ENCODE results near the gene CNDP2. TPM values are rescaled to one million over a fixed set of nuclear protein-coding genes. Genes with fewer than 3 reads are reported as not detected.
"Not testable (repeated sequence)": the region's sequence is repeated elsewhere in the genome, so short reads cannot be mapped to it uniquely, and the experiment has no call there.

CNDP2 gene
- total RNA-seq, 1 donor from 2014 or later: 50.3 TPM

DNA sequence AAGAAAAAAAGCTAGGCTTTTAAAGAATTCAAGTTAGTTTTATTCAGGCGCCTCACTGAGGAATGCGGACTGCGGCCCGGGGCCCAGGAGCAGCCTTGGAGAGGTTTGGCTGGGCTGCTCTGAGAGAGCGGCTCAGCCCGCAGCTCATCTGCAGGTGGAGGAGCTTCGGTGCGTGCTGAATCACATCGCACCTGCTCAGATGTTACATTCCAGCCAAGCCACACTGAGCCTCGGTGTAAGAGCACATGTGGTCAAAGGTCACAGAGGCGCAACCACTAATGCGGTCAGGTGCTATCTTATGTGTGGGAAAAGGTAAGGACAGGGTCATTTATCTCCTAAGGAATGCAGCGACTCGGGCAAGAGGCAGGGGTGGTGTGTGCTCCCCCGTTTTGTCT lies 21.1 kb downstream of the CNDP2 start:
- DNase-seq (ENCODE audit: low read depth in 2 of 2): no peak

DNA sequence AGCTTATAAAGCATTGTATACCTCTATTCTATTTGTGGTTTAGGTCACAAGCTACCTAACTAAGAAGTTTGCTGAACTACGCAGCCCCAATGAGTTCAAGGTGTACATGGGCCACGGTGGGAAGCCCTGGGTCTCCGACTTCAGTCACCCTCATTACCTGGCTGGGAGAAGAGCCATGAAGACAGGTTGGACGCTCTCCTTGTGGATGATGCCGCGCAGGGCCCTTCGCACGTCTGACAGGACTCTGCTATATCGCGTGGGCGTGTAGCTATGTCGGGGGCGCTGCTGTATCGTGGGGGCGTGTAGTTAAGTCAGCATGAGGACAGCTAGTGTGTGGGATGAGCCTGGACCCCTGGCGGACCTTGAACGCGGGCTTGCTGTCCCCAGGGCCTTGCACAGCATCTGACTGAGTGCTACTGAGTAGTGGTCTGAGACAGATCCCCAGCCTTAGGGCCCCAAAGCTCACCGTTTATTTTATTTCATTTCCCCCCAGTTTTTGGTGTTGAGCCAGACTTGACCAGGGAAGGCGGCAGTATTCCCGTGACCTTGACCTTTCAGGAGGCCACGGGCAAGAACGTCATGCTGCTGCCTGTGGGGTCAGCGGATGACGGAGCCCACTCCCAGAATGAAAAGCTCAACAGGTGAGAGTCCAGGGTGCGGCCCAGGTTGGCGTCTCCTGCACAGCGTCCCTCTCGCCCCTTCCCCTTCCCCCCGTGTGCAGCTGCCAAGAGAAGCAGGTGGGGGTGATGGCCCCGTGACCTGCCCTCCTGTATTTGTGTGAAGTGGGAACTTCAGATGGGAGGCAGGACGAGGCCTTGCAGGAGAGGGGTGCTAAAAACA lies 22.5 kb downstream of the CNDP2 start:
- no peak for DNase-seq (ENCODE audit: low read depth in 2 of 2)

DNA sequence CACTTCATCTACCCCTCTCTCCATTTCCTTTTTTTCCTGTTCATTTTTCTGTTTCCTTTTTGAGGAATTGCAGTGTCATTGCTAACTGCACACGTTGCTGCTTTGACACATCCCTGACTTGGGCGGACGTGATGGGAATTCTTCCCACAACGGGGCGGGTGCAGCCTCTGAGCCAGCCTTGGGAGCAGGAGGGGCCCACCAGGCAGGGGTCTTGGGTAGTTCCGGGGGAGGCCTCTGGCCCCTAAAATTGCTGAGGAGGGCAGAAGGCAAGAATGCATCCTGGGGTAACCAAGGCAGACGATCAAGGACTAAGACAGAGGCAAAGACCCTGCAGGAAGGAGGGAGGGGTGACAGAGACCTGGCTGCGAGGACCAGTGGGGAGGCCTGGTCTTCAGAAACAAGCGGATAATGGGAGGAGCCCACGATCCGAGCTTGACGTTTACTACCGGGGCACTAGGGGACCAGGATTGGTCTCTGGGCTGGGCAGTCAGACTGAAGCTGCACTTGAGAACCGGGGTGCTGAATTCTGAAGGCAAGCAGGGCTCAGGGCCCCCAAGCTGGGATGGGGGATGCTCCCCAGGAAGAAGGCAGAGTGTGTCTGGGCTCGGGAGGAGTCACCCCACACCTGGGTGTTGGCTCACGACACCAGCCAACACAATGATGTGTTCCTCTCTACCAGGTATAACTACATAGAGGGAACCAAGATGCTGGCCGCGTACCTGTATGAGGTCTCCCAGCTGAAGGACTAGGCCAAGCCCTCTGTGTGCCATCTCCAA lies 23.3 kb downstream of the CNDP2 start:
- no peak for DNase-seq (ENCODE audit: low read depth in 2 of 2)

DNA sequence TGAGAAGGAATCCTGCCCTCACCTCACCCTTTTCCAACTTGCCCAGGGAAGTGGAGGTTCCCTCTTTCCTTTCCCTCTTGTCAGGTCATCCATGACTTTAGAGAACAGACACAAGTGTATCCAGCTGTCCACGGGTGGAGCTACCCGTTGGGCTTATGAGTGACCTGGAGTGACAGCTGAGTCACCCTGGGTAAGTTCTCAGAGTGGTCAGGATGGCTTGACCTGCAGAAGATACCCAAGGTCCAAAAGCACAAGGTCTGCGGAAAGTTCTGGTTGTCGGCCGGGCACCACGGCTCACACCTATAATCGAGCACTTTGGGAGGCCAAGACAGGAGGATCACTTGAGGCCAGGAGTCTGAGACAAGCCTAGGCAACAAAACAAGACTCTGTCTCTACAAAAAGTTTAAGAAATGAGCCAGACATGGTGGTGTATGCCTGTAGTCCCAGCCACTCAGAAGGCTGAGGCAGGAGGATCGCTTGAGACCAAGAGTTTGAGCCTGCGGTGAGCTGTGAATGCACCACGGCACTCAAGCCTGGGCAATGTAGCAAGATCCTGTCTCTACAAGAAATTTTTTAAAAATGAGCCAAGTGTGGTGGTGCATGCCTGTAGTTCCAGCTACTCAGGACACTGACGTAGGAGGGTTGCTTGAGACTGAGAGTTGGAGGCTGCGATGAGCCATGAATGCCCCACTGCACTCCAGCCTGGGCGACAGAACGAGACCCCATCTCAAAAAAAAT lies 24.1 kb downstream of the CNDP2 start:
- no peak for DNase-seq (ENCODE audit: low read depth in 2 of 2)

DNA sequence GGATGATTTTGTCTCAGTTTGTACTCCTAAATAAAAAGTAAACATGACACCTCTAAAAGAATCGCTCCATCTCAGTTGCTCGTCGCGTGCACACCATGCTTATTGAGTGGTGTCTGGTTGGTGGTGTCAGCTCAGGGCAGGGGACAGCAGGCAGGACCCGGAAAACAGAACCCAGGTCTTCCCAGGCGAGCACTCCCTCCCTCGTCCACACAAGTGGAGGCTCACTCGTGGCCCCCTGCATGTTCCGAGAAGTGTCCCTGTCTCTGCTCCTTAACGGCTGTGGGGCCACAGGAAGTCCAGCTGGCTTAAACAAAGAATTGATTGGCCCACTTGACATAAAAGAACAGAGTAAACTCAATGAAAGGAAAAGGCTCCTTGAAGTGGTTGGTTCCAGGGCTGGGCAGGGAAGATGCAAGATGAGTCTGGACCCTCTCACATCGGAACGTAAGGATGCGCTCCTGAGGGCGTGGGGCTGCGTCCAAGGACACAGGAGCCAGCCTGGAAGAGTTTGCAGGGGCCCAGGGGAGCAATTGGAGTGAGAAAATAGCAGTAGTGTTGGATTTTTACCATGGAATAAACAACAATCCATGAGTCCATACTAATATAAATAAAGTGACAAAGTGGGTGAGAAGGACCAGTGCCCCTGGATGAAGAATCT lies 25.0 kb downstream of the CNDP2 start:
- DNase-seq (ENCODE audit: low read depth in 2 of 2): no peak

DNA sequence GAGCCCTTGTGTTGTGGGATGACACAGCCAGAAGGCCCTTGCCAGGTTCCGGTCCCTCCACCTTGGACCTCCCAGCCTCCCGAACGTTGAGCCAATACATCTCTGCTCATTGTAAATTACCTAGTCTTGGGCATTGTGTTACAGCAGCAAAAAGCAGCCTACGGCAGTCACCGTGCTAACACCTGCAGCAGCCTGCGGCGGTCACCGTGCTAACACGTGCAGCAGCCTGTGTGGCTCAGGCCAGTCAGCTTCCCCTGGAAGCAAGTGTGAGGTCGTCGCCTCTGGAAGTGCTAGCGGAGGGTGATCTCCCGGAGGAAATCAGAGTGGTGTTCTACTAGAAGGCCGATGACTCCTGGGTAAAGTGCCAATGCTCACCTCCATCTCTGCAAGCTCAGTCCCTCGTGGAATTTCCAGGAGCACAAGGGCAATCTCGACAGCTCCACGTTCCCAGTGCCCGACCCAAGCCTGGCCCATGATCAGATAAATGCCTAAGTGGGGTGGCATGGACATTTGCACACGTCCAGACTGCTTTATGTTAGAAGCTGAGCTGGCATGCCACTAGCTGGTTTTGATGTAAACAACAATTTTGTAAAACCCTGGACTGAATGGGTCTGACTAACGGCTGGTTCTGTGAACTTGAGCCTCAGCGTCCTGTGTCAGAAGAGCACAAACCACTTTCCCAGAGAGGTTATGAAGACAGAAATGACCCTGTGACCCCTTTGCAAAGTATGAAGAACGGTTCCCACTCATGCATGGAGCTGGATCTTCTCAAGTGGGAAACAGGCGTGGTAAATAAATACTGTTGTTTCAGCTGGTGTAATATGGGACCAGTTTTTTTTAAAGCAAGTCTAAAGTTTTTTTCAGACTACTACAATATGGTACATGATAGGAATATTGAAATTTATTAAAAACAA lies 26.7 kb downstream of the CNDP2 start:
- DNase-seq (ENCODE audit: low read depth in 2 of 2): no peak

DNA sequence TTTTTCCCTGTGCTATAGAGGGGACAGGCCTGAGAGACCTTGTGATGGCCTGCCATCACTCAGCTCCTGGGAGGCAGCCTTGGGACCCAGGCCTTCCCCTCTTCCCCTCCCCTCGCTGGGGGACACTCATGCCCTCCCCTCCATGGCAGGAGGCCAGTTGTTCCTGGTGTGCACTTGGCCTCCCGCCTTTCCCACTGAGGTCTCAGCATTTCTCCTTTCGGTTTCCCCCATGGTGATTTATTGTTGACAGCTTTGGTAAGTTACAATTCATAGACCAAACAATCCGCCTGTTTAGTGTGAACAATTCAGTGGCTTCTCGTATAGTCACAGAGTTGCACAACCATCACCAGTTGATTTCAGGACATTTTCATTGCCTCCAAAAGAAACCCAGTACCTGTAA lies 27.9 kb downstream of the CNDP2 start:
- DNase-seq (ENCODE audit: low read depth in 2 of 2): peak; percentile 4 to 10

DNA sequence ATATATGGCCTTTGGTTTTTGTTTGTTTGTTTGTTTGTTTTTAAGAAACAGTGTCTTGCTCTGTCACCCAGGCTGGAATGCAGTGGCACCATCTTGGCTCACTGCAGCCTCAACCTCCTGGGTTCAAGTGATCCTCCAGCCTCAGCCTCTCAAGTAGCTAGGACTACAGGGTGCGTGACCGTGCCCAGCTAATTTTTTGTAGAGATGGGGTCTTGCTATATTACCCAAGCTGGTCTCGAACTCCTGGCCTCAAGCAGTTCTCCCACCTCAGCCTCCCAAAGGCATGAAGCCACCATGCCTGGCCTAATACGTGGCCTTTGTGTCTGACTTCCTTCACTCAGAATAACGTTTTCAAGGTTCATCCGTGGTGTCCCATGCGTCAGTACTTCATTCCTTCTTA lies 28.8 kb downstream of the CNDP2 start:
- DNase-seq (ENCODE audit: low read depth in 2 of 2): not testable (repeated sequence)

DNA sequence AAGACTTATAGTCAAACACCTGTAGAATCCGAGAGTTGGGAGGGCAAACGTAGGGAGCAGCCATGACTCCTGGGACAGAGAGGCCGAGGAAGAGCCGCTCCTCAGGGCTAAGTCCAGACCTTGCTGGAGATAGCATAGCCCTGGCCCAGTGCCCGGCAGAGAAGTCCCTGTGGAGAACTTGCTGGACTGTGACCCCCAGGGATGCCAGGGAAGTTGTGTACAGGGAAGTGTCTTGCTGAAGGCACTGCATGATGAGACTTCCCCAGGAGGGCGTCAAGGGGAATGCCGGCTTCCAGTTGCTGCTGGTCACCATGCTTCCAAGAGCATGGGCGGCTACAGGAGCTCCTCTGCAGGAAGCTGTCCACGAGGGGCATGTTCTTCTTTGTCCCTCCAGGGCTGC lies 29.6 kb downstream of the CNDP2 start:
- DNase-seq (ENCODE audit: low read depth in 2 of 2): no peak

DNA sequence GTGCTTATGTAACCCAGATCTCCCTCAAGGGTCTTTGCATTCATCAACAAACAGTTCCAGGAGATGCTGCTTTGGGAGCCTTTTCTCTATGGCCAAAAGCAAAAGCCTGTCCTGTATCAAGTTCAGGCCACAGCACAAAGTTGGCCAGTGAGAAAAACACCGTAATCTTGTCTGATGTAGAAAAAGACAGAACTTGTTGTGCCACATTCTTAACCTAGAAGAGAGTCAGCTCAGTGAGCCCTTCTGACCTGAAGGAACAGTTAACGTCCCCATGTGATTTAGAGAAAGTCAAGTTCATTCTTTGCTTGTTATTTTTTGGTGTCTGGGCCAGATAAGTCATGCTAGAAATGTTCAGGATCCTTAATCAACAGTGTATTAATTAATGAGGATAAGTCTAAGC lies 30.3 kb downstream of the CNDP2 start:
- no peak for DNase-seq (ENCODE audit: low read depth in 2 of 2)

DNA sequence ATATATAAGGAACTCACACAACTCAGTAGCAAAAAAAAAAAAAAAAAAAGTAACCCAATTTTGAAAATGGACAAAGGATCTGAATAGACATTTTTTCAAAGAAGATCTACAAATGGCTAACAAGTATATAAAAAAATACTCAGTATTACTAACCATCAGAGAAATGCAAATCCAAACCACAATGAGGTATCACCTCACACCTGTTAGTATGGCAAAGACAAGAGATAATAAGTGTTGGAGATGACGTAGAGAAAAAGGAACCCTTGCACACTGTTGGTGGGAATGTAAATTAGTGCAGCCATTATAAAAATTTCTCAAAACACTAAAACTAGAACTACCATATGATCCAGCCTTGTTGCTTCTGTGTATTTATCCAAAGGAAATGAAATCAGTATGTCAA lies 32.3 kb downstream of the CNDP2 start:
- DNase-seq (ENCODE audit: low read depth in 2 of 2): no peak

DNA sequence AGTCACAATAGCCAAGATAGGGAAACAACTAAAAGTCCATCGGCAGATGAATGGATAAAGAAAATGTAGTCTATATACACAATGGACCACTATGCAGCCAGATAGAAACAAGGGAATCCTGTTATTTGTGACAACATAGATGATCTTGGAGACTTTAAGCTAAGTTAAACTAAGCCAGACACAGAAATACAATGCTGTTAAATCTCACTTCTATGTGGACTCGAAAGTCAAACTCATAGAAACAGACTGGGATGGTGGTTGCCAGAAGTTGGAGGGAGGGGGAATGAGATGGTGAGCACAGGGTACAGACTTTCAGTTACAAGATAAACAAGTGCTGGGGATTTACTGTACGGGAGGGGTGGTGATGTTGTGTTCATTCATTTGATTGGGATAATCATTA lies 32.8 kb downstream of the CNDP2 start:
- DNase-seq (ENCODE audit: low read depth in 2 of 2): no peak

DNA sequence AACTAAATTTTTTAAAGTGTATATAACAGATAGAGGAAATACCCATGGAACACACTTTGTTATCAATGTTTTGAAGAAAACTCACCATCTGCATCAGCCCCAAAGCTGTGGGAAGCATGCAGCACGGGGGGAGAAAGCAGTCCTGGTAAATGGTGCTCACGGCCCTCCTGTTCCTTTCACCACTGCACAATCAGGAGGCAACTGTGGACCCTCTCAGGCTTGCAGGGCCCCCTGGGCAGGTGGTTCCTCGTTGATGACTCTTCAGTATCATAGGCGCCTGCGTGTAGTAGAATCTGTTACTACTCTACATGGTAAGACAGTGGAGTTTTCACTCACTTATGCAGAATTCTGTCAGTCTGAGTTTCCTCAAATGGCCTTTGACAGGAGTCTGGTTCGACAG lies 33.2 kb downstream of the CNDP2 start:
- no peak for DNase-seq (ENCODE audit: low read depth in 2 of 2)

DNA sequence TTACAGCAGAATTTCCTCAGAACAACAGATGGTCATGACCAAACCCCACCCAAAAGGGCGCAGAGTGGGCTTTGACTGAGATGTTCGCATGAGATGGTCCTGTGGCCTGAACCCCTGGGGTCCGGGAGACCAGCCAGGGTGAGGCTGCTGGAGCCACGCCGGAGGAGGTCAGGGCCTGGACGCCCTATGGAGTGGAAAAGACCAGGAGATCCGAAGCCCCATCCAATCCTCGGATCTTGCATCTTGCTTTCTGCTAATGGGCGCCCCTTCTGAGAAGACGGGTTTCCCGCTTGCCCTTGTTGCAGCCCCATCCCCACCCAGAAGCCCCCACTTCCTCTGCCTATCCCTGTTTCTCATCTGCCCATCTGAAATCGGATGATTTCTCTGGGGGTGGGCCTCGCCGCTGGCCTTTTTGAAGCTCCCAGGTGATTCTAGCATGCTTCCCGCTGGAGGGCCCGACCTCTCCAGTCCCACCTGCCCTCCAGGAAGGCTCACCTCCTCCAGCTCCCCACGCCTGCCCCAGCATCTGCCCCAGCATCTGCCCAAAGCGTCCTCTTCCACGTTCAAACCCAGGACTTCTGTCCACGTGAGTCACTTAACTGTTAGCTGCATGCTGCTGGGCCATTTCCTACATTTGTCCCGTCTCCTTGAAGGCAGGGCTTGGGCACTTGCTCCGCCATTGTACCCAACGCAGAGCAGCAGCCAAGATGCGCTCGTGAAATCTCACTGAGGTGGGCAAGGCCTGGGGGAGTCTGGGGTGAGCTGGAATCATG lies 33.8 kb downstream of the CNDP2 start:
- DNase-seq (ENCODE audit: low read depth in 2 of 2): no peak

DNA sequence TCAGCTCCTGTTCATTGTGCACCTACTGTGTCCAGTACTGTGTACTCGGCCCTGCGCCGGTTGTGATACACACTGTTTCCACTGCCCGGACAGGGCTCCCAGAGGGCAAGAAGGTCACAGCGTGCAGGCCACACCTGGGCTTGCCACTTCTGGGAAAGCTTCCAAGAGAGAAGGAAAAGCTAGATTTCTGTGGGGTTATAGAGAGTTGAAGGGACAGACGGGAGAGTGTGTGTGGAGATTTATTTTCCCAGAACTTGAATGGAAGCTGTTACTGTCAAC lies 34.4 kb downstream of the CNDP2 start:
- no peak for DNase-seq (ENCODE audit: low read depth in 2 of 2)

DNA sequence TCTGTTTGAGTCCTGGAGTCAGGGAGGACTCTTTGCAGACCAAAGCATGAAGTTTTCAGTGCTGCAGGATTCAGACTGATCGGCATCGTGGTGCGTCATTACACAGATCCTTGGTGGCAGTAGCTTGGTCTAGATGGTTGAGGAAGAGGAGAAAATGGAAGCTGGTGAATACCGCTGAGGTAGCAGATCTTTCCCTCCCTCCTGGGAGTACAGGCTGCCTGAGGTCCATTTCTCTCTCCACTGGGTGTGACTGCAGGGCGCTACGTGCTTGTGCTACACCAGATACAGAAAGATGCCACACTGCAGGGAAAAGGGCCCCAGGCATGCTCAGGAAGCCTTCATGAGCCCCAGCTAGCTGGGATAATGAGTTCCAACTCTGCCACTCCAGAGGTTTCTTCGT lies 34.9 kb downstream of the CNDP2 start:
- DNase-seq (ENCODE audit: low read depth in 2 of 2): no peak

DNA sequence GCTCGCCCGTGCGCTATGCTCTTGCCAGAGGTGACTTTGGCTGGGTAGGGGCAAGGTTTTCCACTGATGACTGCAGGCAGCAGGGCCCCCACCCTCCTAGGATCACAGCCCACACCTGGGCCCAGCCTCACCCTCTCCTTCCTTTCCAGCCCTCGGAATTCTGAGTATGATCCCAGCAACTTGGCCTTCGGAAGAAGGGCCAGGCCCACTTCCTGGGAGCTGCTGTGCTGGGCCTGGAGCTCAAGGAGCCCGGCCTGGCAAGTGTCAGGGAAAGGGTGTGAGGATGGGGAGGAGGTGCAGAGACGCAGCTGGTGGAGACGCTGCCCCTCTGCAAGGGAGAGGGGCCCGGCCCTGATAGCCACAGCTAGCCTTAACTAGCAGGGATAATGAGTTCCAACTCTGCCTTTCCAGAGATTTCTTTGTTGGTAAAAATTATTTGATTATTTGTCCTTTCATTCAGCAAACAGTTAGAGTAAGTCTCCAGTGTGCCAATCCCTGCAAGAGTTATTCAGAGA lies 36.4 kb downstream of the CNDP2 start:
- no peak for DNase-seq (ENCODE audit: low read depth in 2 of 2)

DNA sequence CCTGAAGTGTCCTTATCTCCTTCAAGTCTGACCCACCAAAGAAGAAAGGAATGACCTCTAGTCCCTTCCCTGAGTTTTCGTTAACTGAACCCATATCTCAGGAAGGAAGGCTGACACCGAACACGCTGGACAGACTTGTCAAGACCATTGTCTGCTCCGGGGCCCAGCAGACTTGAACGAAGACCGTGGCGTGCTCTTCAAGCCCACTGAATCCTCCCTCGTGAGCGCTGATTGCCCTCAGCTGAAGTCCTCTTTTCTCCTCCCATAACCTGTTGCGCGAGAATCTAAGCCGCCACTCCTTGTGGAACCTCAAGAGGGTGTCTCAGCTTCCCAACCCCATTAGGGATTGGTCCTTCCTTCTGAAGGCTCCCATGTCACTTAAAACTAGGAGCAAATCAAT lies 37.5 kb downstream of the CNDP2 start:
- DNase-seq (ENCODE audit: low read depth in 2 of 2): no peak

DNA sequence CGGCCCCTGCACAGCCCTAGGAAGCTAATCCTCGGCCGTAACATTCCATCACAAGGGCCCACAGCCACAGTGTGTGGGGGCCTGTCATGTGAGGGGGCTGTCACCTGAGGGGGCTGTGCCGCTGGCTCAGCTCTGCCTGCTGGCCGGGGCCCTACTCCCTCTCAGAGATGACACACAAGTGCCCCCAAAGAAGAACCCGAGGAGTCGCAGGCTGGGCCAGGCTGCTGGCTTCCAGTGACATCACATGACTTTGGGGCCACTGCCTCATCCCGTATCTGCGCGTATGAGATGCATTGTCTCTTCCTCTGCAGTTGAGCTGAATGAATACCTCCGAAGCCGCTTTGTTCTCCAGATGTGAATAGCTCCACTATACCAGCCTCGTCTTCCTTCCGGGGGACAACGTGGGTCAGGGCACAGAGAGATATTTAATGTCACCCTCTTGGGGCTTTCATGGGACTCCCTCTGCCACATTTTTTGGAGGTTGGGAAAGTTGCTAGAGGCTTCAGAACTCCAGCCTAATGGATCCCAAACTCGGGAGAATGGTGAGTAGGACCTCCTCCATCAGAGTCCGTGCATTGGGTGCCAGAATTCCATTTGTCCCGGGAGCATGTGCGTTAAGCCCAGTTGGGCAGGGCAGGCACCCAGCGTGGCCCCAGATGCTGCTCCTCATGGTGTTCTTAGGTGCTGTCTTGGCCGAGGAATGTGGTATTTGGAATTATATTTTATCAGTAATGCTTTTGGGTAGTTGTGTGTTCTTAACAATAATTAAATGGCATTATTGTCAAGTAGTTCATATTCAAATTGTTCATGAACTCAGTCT lies 38.2 kb downstream of the CNDP2 start, which contains the start of gene CNDP1:
TSS of gene CNDP1 (plus strand) at position 351 of the 820 bp plus-strand sequence. CDS start at position 519, 168 bp downstream.
- no peak for DNase-seq (ENCODE audit: low read depth in 2 of 2)

Measured in dermis microvascular lymphatic vessel endothelial cell (primary cell).